HG02588 (cell line): ENCODE results near the gene RPS2.
"Not testable (repeated sequence)": the region's sequence is repeated elsewhere in the genome, so short reads cannot be mapped to it uniquely, and the experiment has no call there.

Source experiments
- ATAC-seq: cut with Tn5 transposase; IDR thresholded peaks from one replicate; pipeline ENCODE4 v1.9.1; 2021; ENCODE audit warnings: mild to moderate bottlenecking, moderate library complexity; ENCODE audit not compliant: unreplicated experiment

Gene RPS2

DNA sequence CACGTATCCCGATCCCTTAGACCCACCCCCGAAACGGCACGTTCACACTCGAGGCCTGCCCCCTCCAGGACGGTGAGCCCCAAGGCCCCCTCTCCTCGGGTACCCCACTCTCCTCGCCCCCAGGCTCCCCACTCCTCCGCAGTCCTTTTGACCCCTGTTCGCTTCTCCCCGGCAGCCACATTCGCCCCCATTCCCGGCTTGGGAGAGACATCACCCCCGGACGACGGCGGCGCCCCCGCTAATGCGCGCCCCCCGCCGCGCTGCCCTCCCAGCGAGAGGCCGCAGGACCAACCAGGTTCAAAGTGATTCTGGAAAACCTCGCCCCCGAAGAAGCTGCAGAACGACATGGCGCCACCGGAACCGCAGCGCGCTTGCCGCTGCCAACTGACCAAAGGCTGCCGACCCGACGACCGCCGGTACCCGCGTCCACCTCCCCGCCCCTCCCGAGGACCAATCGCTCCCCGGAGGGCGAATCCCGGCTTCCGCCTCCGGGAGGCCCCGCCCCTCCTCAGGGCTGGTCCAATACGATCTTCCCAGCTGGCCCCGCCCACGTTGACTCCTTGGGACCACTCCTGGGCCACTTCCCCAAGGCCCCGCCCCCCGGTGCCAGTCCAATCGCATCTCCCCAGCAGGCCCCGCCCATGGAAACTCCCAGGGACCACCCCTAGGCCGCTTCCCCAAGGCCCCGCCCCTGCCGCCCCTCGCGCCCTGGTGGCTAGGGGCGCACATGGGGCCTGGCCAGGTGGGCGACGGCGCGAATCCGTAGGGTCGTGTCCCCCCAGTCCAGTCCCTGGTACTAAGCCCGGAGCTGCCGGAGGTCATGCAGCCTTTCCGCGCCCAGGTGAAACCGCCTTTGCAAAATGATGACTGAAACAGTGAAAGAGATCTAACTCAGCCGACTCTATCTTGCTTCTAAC, 21.6 kb downstream of the RPS2 start, which contains the start of gene MSRB1:
MSRB1 (minus strand) TSS at position 390 of the 917 bp plus-strand sequence; CDS start at position 347, 43 bp downstream.
- peak; percentile 92 for ATAC-seq

DNA sequence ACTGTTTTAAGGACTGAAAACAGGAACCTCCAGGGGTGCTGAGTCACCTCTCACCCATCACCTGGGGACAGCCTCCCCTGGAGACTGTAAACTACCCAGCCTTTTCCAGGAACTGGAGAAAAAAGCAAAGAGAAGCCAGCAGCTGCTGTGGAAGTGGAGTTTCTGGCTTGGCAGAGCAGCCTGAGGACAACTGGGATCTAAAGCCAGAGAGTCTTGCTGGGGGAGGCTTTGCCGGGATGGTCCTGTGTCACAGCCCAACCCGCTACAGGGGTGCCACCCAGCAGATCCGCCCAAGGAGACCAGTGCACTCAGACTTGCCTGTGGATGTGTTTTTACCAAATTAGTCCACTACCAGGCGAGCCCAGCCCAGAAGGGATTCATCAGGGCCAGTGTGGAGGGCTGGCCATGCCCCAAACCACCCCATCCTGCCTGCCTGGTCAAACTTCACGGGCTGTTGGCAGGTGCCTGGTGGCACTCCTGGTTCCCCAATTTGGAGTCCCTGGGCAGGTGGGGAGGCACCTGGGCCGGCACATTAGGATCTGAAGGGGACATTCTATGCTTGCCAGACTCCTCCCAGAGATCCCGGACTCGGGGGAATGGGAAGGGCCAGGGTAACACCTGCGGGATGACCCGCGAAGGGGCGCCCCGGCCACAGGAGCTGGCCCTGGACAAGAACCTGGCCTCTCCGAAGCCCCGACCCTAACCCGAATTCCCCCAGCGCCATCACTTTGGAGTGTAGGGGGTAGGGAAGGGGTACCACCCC, 22.4 kb downstream of the RPS2 start:
- no peak for ATAC-seq

DNA sequence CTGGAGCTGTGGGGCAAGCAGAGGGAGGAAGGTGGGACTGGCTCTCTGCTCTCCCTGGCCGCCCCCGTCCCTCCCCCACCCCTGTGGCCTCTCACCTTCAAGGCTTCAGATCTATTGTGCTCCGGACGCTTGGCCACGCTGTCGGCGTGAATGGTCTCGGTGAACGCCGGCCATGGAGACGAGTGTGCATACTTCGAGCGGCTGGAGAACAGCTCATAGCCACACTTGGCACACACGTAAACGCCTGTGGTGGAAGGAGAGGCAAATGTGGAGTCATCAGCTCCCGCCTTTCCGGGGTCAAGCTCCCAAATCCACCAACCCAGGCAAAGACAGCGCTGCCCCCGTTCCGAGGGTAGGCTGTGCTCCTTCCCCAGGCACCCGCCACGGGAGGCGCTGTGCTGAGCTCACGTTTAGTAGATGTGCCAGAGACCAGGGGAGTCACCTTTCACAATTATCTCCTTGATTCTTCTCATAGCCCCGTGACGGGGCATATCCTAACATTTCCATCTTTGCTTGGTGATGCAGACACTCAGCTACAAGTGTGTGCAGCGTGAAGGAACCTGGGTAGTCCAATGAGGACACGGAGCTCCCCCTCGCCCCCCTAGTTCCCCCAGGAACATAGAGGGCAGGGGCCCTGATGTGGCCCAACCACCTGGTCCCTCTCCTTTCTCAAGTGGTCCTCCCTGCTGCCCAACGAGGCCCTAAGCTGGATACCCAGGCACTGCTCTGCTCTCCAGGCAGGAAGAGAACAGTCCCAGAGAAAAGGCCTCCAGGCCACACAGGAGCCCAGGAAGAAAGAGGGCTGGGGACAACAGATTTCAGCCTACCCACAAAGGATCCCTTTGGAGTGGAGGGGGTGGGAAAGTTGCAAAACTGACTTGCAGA, 23.2 kb downstream of the RPS2 start:
- ATAC-seq: no peak

DNA sequence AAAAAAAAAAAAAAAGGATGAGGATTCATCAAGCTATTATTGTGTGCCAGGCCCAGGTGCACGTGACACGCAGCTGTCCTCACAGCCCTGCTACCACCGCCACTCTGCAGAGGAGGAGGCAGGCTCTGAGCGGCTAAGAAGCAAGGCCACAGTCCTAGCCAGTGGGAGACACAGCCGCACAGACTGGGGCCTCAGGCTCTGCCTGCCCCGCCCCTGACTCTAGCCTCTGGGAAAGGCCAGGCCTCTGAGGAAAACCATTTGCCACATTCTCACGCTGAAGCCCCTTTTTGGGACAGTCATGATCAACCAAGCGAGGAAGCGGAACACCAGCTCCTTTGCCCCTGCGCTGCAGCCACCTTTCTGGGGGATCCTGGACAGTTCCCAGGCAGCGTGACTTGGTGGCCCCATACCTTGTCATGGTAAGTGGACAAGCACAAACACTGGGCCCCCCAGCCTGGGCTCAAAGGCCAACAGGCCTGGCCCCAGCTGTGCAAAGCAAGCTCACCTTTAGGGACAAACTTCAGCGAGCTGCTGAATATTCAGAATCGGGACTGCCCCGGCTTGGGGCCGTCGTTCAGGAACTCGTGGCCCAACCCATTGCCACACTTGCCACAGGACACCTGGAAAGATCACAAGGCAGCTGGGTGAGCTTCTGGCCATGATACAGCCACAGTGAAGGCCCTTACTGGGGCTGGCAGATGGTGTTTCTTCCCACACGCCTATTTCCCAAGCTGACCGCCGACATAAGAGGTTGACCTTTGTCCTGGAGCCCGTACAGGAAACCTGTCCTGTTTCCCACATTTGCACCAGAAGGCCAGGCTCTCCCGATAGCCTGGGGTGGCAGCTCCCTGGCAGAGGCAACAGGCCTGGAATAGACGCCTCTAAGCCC, 24.1 kb downstream of the RPS2 start:
- ATAC-seq: no peak

DNA sequence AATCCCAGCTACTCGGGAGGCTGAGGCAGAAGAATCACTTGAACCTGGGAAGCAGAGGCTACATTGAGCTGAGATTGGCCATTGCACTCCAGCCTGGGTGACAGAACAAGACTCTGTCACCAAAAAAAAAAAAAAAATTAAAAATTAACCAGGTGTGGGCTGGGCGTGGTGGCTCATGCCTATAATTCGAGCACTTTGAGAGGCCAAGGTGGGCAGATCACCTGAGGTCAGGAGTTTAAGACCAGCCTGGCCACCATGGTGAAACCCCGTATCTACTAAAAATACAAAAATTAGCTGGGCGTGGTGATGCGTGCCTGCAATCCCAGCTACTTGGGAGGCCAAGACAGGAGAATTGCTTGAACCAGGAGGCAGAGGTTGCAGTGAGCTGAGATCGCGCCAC, 24.8 kb downstream of the RPS2 start:
- ATAC-seq: not testable (repeated sequence)

DNA sequence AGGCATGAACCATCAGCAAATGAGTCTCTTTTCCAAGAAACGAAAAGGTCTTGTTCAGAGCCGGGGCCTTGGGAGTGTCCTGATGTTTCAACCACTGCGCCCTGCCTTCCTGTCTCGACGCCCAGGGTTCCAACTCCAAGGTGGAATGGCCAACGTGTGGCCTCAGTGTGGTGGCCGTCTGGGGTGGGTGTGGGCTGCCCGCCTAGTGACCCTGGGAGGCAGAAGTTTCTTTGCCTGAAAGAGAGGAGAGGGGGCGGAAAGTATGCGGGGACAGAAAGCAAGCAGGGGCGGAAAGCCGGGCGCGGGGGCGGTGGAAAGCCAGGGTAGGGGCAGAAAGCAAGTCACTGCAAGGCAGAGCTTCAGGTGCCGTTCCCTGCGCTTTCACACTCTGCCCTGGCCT, 25.7 kb downstream of the RPS2 start:
- no peak for ATAC-seq

DNA sequence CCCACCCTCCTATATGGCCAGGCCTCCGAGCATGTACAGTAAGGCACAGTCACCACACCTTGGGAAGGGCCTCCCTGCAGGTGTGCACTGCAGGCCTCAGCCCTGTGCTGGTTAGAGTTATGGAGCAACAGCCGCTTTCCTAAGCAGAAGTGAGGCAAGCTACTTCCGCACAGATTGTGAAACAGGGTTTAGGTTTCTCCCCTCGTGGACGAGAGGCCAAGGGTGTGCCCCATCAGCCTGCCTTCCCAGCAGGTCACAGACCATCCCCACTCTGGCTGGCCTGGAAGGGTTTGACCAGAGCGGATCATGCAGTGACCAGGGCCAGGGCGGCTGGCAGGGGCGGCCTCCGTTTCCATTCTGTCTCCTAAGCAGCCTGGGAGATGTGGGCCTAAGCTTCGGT, 26.3 kb downstream of the RPS2 start:
- no peak for ATAC-seq

DNA sequence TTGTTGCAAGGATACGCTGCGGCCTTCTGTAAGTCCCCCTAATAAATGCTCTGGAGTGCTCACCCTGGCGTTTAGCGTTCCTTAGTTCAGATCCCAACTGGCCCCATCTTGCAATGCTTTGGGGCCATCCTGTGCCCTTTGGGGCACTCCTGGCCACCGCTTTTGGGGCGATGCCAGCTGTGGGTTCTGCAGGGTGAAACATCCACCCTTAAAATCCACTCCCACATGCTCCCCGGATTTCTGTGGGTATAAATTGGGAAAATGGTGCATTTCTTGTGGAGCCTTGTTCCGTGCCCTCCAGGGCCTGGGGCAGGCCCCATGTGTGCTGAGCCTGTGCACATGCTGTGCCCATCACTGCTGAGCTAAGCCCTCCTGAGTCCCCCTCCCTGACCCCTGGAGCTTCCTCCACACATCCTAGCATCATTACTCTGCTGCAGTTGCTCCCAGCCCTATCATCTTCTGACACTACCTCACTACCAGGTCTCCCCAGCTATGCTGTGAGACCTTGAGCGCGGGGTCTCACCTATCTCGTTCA, 27.6 kb downstream of the RPS2 start:
- no peak for ATAC-seq

DNA sequence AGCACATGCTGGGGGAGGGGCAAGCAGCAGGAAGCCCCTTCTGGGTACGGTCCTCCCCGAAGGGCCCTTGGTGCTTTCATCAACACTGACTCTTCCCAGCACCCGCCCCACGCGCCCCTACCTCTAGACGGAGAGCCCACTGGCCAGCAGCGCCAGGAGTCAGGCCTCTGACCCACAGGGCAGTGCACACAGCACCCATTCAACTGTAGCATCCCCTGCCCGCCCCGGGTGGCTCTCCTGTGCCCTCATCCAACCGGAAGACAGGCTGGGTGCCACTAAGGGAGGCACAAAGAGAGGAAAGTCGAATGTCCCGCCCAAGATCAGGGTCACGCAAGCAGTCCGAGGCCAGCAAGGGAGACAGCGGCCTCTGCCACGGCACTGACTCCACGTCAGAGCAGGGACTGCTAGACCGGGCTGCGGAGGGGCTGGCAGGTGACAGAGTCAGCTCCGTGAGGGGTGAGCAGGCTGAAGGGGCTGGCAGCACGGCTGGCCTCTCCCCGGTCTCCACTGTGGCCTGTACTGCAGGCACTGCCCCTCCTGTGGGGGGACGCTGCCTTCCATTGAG, 31.4 kb downstream of the RPS2 start:
- no peak for ATAC-seq

DNA sequence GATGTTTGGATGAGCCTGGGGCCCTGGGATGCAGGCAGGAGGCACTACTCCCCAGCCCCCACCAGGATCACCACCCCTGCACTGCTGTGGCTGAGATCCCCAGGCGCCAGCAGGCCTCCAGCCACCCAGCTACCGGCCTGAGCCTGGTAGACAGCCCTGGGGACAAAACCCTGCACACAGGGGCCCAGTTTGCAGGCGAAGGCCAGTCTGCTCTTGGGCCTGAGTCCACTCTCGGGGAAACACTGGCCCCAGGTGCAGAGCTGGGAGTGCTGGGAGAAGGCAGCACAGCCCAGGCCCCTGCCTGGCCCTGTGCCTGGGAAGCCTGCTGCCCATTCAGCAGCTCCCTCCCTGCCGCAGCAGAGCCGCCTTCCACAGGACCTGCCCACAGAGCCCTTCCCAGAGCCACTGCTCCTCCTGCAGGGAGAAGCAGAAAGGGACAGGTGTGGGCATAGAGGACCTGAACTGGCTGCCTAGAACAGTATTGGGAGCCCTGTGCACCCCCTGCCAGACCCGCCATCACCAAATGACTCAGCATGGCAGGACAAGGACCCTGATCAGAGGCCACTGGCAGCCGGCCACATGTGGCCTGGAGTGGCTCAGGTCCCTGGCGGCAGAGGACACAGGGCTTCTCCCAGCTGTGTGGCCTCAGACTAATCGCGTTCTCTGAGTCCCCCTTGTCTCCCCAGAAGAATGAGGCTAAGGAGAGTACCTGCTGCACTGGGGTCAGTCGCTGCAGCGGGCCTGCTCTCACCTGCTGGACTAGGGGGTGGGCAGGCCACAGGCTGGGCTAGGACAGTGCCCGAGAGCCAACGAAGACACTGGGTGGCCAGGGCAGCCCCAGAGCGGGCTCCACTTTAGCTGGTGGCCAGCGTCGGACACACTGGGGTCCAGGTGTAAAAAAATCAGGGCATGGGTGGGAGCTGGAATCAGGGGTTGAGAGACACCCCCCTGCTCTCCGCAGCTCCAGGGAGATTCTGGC, 32.3 kb downstream of the RPS2 start:
- no peak for ATAC-seq

DNA sequence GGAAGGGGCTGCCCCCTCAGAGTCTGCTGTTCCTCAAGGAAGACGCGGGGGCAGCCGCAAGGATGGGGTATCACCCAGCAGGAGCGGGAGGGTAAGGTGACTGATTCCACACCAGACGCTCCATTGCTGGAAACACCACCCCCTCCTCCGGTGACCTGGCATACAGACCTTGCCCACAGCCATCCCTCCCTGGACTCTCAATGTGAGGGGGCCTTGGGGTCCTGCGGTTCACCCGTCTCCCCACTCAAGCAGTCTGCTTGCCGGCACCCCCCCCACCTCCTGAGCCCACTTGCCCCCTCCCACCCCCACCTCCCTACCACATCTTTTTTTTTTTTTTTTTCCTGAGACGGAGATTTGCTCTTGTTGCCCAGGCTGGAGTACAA, 34.3 kb downstream of the RPS2 start:
- ATAC-seq: no peak

DNA sequence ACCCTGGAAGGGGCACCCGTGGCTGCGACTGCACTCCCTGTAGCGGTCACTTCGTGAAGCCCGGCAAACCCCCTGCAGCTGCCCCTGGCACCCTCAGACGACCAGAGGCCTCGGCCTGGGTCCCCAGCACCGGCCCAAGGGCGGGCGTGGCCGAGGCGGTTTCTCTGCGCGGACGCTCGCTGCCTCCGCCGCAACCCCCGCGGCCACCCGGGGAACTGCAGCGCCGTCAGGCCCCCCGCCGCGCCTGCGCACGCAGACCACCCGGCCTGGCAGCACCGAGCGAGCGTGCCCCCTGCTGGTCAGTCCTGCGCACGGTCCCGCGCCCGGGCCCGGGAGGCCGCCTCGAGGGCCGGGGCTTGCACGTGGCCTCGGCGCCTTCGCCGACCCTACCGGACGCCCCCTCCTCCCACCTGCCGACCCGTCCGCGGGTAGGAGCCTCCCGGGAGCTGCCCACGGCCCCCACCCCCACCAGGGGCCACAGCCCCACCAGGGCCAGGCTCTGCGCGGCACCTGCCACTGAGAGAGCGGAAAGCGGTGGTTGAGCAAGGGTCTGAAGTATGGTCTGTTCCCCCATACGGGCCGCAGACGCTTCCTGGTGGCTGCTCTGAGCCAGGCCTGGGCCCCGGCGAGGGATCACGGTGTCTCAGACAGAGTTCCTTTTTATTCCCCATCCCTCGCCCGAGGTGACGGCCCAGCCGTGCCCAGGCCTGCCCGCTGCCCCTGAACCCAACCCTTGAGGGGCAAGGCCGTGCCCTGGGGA, 34.9 kb downstream of the RPS2 start:
- ATAC-seq: peak; percentile 88

DNA sequence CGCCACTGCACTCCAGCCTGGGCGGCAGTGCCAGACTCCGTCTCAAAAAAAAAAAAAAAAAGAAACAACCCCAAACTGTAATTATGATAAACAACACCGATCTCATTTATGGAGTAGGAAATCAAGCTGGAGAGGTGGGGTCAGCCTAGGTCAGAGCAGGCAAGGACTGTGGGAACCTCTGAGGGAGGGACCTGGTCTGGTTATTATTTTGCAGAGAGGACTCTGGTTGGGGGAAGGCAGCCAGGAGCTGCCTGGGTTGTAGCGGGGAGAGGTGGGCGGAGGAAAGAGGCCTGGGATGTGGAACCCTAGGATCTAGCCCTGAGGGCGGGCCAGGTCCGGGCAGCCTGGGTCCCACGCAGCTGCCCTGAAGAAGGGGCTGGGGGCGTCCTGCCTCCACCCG, 35.5 kb downstream of the RPS2 start:
- no peak for ATAC-seq

DNA sequence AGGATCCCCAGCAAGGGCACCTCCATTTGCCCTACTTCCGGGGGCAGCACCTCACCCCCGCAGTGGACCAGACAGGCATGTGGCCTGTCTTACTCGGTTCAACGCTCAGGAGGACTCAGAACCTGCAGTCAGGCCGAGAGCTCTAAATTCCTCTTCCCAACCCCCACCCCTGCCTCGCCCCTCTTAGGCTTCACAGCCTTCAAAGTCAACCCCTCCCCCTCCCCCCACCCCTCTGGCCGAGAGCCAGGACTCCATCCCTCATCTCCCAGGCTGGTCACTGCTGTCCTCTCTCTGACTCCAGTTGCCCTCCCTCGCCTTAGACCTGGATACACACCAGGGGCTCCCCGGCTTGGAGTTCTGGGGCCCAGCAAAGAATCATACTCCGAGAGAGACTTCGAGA, 38.4 kb downstream of the RPS2 start:
- no peak for ATAC-seq

DNA sequence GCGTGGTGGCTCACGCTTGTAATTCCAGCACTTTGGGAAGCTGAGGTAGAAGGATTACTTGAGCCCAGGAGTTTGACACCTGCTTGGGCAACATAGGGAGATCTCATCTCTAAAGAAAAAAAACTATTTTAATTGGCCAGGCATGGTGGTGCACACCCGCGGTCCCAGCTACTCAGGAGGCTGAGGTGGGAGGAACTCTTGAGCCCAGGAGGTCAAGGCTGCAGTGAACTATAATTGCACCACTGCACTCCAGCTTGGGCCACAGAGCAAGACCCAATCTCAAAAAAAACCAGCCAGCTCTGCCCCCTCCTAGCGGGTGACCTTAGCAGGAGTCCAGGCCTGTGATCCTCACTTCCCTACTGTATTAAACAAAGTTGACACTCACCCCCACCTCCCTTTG, 40.5 kb downstream of the RPS2 start:
- no peak for ATAC-seq

DNA sequence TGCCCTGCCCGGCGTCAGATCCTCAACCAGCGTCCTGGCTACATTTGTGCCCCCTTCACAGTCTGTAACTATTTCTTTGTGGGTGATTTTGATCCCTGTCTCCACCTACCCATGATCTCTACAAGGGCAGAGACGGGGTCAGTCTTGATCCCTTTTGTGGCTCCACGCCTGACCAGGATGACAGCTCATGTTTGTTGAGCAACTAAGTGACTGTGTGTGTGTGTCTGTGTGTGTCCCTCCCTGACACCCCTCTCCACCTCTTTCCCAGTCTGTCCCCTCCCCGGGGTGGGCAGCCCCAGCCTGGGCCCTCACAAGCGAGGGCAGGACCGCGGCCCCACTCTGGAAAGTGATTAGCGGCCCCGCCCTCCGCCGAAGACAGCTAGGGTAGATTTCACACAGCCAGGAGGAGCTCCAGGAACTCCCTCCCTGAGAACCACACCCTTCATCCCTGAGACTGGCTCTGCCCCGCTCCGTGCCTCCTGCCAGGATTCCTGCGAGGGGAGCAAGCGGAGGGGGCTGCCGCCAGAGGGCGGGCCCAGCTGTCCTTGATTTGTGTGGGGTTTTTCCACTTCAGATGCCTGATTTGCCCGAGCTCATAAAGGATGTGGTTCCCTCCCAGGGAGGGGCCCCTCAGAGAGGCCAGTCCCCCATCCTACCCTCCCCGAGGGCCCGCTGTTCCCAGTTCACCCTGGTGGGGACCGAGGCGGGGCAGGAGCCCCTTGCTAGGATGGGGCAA, 41.2 kb downstream of the RPS2 start:
- ATAC-seq: no peak

DNA sequence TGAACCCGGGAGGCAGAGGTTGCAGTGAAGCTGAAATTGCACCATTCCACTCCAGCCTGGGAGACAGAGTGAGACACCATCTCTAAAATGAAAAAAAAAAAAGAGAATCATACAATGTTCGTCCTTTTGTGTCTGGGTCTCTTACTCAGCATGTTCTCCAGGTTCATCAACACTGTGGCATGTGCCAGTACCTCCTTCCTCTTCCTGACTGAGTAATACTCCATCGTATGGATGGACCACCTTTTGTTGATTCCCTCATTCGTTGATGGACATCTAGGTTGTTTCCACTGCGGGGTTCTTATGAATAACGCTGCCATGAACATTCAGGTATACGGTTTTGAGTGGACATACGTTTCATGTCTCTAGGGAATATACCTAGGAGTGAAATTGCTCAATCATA, 42.3 kb downstream of the RPS2 start:
- ATAC-seq: no peak
